ENCODE data around the gene LTBR.

LTBR gene

DNA sequence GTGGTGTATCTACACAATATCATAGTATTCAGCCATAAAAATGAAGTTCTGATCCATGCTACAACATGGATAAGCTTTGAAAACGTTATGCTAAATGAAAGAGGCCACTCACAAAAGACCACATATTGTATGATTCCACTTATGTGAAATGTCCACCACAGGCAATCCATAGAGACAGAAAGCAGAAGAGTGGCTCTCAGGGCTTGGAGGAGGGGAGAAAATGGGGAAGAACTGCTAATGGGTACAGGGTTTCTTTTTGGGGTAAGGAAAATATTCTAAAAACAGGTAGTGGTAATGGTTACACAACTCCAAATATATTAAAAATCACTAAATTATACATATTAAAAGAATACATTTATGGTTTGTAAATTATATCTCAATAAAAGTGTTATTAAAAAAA, 25.1 kb upstream of the LTBR start:
- Mint-ChIP-seq H3K27ac (no peak overlapping the region), H3K4me3 (no peak overlapping the region), H3K36me3 (ENCODE audit: low read depth) (no peaks in the 10 kb centered on the region), H3K4me1 (ENCODE audit: low read depth) (peaks cover 26% of the 10 kb centered on the region), H3K27me3 (no peaks in the 10 kb centered on the region), H3K9me3 (no peaks in the 10 kb centered on the region)
- no peak for DNase-seq

DNA sequence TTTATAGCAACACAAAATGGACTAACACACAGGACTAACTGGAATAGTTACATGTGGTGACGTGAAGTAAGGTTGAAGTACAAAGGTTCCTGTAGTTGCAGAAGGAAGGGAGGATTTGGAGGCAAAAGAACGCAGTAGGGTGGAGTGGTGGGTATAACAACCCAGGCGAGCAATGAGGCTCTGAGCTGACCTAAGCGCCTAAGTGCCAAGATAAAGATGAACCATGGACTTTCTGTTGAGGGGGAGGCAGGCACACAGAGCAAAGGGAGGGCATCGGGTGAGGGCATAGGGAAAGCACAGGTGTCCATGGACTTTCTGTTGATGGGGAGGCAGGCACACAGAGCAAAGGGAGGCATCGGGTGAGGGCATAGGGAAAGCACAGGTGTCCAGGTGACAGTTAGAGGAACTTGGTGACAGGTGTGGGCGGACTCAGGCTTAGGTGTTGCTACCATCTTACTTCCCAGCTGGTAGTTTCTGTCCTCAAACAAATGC, 23.8 kb upstream of the LTBR start:
- Mint-ChIP-seq H3K9me3 (no peaks in the 10 kb centered on the region), H3K36me3 (ENCODE audit: low read depth) (no peaks in the 10 kb centered on the region), H3K4me1 (ENCODE audit: low read depth) (peaks cover 29% of the 10 kb centered on the region), H3K27me3 (no peaks in the 10 kb centered on the region), H3K4me3 (no peak overlapping the region), H3K27ac (no peak overlapping the region)
- DNase-seq: no peak

DNA sequence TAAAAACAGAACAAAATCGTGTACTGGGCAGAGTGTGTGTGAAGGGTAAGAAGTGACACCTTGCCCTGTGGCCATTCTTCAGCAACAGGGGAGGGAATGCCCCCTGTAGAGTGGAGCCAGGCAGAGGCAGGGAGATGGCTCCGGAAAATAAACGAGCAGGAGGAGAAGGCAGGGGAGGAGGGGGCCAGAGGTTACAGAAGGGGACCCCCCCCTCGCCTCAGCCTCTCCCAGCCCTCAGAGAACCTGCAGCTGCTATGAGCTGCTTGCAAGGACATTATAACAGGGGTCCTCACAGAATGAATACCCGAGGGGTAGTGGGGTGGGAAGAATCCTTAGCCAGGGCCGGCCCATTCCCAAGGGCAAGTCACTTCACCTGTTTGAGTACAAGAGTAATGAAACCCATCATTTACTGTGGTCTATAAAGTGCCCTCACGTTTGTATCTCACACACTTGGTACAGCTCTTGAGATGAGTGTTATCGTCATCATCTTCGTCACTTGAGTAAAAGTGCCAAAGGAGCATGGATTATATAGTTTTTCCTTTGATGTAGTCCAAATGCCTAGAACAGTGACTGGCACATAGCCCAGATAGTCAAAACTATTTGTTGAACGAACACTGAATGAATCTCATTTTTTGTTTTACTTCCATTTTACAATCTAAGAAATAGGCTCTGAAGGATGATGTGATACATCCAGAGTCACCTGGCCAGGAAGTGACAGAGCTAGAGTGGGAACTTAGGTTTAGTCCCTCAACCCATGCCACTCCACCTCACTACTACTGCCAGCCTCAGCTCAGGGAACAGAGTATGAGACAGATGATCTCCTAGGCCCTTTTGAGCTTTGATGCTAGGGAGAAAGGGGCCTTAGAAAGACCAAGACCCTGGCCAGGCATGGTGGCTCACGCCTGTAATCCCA, 23.1 kb upstream of the LTBR start:
- no peaks in the 10 kb centered on the region for H3K27me3 Mint-ChIP-seq

DNA sequence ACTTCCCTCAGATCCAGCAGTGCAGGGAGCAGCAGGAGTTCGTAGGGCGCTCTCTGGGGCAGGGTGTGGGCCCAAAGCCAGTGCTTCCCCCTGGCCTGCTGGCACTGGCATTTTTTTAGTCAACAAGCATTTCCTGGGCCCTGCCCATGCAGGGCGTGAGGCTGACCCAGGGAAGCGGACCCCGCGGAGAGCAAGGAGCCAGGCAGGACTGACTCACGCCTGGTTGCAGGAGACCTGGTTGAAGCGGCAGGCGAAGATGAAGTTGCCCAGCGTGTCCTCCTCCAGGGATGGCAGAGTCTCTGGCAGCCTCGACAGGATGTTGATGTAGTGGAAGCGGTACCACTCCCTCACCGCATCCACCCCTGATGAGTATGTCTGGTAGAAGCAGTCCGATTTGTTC, 22.1 kb upstream of the LTBR start:
- Mint-ChIP-seq H3K4me3 (no peak overlapping the region), H3K4me1 (ENCODE audit: low read depth) (peaks cover 27% of the 10 kb centered on the region), H3K9me3 (no peaks in the 10 kb centered on the region), H3K27ac (peak overlapping the region; percentile 4), H3K27me3 (no peaks in the 10 kb centered on the region), H3K36me3 (ENCODE audit: low read depth) (no peaks in the 10 kb centered on the region)
- no peak for DNase-seq

More for the DNA sequence above, 23.1 kb upstream of the LTBR start:
- Mint-ChIP-seq H3K4me1 (ENCODE audit: low read depth) (peaks cover 29% of the 10 kb centered on the region), H3K27ac (no peak overlapping the region), H3K9me3 (no peaks in the 10 kb centered on the region), H3K36me3 (ENCODE audit: low read depth) (no peaks in the 10 kb centered on the region), H3K4me3 (no peak overlapping the region)
- DNase-seq: no peak

DNA sequence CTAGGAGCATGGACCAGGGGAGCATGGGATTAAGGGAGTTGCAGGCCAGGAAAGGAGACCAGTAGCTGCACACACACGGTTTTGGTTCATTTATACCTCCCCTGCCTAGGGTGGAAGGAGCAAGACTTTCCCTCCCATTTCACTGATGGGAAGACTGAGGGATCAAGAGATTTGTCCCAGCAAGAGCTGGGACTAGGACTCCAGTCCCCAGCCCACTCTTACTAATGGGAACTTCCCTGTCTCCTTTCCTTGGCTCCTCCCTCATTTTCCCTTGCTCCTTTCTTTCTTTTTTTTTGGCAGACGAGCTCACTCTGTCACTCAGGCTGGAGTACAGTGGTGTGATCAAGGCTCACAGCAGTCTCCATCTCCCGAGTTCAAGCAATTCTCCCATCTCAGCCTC, 21.6 kb upstream of the LTBR start:
- Mint-ChIP-seq H3K27ac (peak overlapping the region; percentile 4), H3K36me3 (ENCODE audit: low read depth) (no peaks in the 10 kb centered on the region), H3K9me3 (no peaks in the 10 kb centered on the region), H3K4me3 (no peak overlapping the region), H3K27me3 (no peaks in the 10 kb centered on the region), H3K4me1 (ENCODE audit: low read depth) (peaks cover 31% of the 10 kb centered on the region)
- no peak for DNase-seq

DNA sequence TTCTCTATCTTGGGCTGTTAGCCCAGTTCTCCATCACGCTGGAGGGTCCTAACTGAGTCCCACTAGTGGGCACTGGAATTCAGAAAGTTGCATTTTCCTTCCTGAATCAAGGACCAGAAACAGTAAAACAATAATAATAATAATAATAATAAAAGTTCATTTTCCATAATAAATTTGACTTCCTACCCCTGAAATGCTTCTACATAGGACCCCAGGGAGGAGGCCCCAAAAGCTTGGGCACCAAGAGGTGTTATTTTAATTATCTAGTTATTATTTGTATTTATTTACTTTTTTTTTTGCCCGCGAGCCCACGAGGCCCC, 21.0 kb upstream of the LTBR start:
- Mint-ChIP-seq H3K27me3 (no peaks in the 10 kb centered on the region), H3K4me1 (ENCODE audit: low read depth) (peaks cover 36% of the 10 kb centered on the region), H3K27ac (no peak overlapping the region), H3K4me3 (peak overlapping the region; percentile 75), H3K9me3 (no peaks in the 10 kb centered on the region), H3K36me3 (ENCODE audit: low read depth) (no peaks in the 10 kb centered on the region)
- no peak for DNase-seq

DNA sequence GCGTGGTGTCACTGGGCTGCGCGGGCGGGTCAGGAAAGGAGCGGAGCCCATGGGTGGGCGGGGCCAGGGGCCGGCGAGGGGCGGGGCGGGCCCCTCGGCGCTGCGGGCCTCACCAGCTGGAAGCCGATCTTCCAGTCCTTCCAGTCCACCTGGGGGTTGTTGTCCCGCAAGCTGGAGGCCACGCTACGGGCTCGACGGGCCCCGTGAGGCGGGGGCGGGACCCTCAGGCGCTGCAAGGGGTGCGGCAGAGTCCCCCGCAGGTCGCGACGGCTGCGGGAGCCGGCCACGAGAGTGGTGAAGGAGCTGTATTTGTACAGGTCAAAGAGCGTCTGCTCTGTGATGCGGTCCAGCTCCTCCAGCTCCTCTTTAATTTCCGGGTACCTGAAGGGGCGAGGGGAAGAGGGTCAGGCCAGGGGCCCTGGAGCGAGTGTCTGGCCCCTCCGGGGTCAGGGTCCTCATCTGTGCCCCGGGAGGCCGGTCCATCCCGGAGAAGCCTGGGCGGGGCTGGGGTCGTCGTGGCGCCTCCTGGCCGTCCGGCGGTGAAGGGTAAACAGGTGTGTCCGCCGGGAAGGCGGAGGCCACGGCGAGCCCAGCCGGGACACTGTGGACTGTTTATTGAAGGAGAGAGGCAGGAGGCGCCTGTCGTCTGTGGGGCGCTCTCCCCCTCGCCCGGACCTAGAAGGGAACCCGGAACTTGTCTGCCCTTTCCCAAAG, 20.5 kb upstream of the LTBR start:
- DNase-seq: peak; percentile 83
- H3K9me3 Mint-ChIP-seq: no peaks in the 10 kb centered on the region

DNA sequence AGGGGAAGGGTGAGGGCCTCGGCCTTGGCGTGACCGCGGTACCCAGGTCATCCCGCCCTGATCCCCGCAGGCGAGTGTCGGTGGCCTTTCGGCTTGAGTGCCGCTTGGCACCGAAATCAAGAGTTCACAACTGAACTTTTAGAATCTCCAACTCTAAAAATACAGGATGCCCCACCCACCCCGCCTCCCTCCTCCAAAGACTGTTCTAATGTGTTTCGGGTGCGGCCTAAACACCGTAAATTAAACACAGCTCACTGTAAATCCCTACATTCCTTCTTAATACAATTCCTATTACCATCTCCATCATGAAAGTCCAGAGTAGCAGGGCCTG, 20.0 kb upstream of the LTBR start:
- Mint-ChIP-seq H3K4me3 (peak overlapping the region; percentile 75), H3K27me3 (no peaks in the 10 kb centered on the region), H3K9me3 (no peaks in the 10 kb centered on the region), H3K27ac (peak overlapping the region; percentile 71), H3K4me1 (ENCODE audit: low read depth) (peaks cover 45% of the 10 kb centered on the region), H3K36me3 (ENCODE audit: low read depth) (no peaks in the 10 kb centered on the region)
- no peak for DNase-seq

More for the DNA sequence above, 20.5 kb upstream of the LTBR start:
- peak overlapping the region; percentile 75 for H3K4me3 Mint-ChIP-seq
- peaks cover 42% of the 10 kb centered on the region for H3K4me1 Mint-ChIP-seq (ENCODE audit: low read depth)
- no peaks in the 10 kb centered on the region for H3K27me3 Mint-ChIP-seq
- H3K27ac Mint-ChIP-seq: peak overlapping the region; percentile 75
- H3K36me3 Mint-ChIP-seq (ENCODE audit: low read depth): no peaks in the 10 kb centered on the region

DNA sequence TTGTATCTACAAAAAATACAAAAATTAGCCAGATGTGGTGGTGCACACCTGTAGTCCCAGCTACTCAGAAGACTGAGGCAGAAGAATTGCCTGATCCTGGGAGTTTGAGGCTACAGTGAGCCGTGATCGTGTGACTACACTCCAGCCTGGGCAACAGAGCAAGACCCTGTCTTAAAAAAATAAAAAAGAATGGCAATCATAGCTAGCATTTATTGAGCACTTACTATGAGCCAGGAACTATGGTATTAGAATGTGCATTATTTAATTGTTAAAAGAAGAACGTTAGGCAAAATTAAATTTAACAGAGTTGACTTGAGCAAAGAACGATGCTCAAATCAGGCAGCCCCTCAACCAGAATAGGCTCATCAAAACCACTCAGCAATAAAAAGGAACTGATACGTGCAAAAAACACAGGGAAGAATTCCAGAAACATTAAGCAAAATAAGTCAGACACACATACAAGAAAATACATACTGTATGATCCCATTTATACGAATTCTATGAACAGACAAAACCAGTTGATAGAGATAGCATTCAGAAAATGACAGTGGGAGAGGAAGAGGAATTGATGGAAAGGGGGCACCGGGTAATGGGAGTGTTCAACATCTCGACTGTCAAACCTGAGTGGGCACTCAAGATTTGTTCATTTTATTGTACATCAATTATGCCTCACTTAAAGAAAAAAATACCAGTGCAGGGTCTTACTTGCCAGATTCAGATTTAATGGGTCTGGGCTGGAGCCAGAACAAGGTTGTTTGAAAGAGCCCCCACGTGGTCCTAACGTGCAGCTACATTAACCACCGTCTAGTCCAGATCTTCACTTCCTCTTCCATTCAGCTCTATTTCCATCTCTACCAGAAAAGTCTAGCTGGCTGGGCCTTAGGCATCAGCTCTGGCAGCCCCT, 16.6 kb upstream of the LTBR start:
- Mint-ChIP-seq H3K27me3 (no peaks in the 10 kb centered on the region), H3K9me3 (no peaks in the 10 kb centered on the region), H3K4me3 (no peak overlapping the region), H3K36me3 (ENCODE audit: low read depth) (no peaks in the 10 kb centered on the region), H3K4me1 (ENCODE audit: low read depth) (peaks cover 35% of the 10 kb centered on the region), H3K27ac (peak overlapping the region; percentile 74)
- no peak for DNase-seq

DNA sequence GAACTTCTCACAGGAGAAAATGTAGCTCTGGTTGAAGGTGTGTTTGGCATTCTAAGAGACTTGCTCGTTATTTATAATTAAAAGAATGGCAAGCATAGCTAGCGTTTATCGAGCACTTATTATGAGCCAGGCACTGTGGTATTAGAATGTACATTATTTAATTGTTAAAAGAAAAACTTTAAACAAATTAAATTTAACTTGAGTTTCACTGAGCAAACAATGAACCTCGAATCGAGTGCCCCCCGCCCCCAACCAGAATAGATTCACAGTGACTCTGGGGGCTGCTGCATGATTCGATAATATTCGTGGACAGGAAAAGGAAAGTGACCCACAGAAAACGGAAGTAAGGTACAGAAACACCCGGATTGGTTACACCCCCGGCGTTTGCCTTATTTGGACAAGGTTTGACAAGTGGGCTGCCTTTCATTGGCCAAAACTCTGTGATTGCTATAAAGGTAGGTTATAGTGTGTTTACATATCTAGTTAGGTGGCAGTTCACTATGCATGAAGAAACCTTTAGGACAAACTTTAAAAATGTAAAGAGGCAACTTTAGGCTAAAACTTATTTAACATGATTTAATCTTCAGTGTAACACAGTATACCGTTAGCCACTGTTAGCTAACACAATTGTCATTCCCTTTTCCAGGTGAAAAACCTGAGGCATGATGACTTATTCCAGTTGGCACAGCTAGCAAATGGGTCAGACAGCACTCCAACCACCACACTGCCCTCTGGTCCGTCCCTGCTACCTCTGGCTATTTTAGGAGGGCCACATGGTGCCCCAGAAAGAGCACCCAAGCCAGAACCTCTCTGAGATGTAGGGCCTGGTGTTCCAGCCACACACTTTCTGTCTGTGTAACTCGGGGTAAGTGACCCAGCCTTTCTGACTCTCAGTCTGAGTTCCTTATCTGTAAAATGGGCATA, 15.7 kb upstream of the LTBR start:
- Mint-ChIP-seq H3K4me3 (no peak overlapping the region), H3K27ac (peak overlapping the region; percentile 74), H3K27me3 (no peaks in the 10 kb centered on the region), H3K4me1 (ENCODE audit: low read depth) (peaks cover 41% of the 10 kb centered on the region), H3K36me3 (ENCODE audit: low read depth) (no peaks in the 10 kb centered on the region), H3K9me3 (no peaks in the 10 kb centered on the region)
- no peak for DNase-seq

DNA sequence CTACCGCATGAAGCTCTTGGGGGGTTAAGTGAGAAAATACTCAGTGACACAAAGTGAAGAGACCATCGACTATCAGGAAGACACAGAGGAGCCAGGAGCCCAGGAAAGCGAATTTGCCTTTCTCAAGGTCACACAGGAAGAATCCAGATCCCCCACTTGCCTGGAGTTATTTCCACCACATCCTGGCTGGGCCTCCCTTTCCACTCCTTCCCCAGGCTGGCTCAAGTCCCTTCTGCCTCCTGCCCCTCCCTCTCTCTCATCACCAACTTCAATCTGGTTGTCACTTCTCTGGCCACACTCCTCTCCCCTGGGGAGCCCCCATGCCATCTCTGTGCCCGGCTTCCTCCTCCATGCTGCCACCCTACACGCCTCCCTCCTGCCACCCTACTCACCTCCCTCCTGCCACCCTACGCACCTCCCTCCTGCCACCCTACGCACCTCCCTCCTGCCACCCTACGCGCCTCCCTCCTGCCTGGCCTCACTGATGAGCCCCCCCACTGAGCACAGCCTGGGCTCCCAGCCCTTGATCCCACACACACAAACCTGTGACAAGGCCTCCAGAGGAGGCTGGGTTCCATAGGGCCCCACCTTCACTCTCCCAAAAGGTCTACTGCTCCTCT, 14.9 kb upstream of the LTBR start:
- H3K36me3 Mint-ChIP-seq (ENCODE audit: low read depth): no peaks in the 10 kb centered on the region
- no peak overlapping the region for H3K4me3 Mint-ChIP-seq
- H3K27me3 Mint-ChIP-seq: no peaks in the 10 kb centered on the region
- no peaks in the 10 kb centered on the region for H3K9me3 Mint-ChIP-seq
- H3K4me1 Mint-ChIP-seq (ENCODE audit: low read depth): peaks cover 42% of the 10 kb centered on the region
- DNase-seq: no peak
- peak overlapping the region; percentile 41 for H3K27ac Mint-ChIP-seq

DNA sequence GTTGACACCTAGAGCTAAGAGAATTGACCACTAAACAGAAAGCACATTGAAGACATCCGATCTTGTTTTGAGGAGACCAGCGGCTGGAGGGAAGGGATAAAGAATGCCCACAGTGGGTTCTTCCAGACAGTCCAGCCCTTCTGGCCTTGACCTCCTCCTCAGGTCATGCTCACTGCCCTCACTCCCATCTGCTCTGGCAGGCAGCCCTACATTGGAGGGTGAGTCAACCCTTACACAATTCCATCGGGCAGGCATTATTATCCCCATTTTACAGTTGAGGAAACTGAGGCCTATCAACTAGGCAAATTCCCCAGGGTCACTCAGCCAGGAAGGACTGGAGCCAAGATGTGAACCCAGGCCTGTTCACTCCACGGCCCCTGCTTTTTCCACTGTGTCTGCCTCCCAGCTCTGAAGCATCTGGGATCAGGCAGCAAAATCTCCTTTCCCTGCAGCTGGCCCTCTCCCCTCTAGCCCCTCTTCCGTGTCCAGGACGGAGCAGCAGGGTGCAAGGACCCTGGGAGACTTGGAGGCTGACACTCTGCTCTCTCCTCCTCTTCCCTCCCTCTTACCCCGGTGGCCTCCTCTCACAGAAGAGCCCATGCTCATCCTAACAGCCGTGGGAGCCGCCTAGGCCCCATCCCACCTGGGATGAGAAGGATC, 13.9 kb upstream of the LTBR start:
- Mint-ChIP-seq H3K36me3 (ENCODE audit: low read depth) (no peaks in the 10 kb centered on the region), H3K27ac (no peak overlapping the region), H3K27me3 (no peaks in the 10 kb centered on the region), H3K4me1 (ENCODE audit: low read depth) (peaks cover 40% of the 10 kb centered on the region), H3K4me3 (no peak overlapping the region), H3K9me3 (no peaks in the 10 kb centered on the region)
- DNase-seq: no peak

DNA sequence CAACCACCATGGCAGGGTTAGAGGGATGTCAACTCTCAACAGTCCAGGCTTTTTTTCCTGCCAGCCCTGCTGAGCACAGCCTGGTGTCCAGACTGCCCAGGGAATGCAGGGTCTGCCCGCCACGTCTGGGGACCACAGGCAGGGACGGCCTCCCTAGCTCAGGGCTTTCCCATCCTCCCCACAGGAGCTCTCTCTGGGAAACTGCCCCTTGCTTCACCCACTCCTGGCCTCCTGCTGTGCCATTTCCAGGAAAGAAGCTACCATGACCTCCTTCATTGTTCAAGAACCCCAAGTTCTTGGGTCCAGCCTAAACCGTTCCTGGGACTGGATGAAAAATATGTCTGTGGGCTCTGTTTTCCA, 13.4 kb upstream of the LTBR start:
- Mint-ChIP-seq H3K4me3 (no peak overlapping the region), H3K9me3 (no peaks in the 10 kb centered on the region), H3K27me3 (no peaks in the 10 kb centered on the region), H3K36me3 (ENCODE audit: low read depth) (no peaks in the 10 kb centered on the region), H3K27ac (no peak overlapping the region), H3K4me1 (ENCODE audit: low read depth) (peaks cover 40% of the 10 kb centered on the region)
- DNase-seq: no peak
